Measurements from ENCODE around the gene SLC19A2. TPM values are rescaled to one million over a fixed set of nuclear protein-coding genes. Genes with fewer than 3 reads are reported as not detected.

SLC19A2 gene
- total RNA-seq, 2 experiments from 2014 or later, result 3.6 to 3.7 TPM

DNA sequence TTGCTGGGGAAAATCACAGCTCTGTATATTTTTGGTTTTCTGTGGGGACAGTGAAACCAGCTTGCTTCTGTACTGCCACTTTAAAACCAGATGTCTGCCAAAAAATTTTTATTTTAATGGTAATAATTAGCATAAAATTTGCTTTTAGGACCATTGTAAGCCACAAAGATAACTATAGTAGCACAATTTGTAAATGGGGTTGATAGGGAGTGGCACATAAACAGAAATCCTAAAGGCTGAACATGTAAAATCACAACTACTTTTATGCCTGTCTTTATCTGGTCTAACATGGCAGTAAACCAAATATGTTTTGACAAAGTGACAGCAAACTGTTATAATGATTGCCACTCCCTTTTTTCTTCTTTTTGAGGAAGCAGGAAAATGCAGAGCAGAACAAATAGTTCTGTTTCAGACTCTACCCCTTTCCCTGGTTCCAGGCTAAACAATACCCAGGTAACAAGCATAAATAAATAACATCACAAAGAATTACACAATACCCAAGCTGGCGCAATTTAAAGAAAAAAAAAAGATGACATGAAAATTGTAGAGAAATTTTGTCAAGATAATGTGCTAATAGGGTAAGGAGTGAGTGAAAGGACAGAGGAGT is 34.4 kb downstream of the SLC19A2 start:
- no peak overlapping the region for H3K4me3 Mint-ChIP-seq
- POLR2A ChIA-PET, result interaction anchor here (0.6 kb wide), 1 partner anchor 9 kb away, joined by 3 read pairs; no protein-coding TSS in a partner anchor
- no peak overlapping the region for H3K4me3 ChIP-seq (ENCODE audit: low read length)

DNA sequence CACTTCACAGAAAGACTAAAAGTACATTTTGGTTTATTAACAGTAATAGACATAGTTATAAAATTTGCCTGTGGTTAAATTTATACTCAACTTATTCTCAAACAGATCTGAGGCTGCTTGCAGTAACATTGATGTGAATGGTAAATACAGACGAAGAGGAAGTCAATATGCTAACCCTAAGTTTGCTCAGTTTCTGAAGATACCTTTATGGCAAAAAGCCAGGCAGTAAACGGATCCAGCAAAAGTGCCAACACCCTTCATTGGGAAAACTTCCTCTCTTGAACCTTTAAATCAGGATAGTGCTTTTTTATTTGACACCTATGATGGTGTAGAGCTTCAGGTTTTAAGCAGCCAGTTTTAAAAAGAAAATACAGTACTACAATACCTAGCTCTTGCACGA is 41.8 kb downstream of the SLC19A2 start:
- DNase-seq (no peak), ATAC-seq (ENCODE audit: poor library complexity) (no peak)
- Histone ChIP-seq H3K36me3 (ENCODE audit: insufficient read depth, low read length) (no peaks in the 10 kb centered on the region), H3K9me3 (ENCODE audit: control insufficient read depth in 1 of 2, insufficient read depth in 1 of 2, low read length in 2 of 2) (no peaks in the 10 kb centered on the region), H3K4me1 (ENCODE audit: insufficient read depth, low read length) (no peaks in the 10 kb centered on the region), H3K27me3 (ENCODE audit: control insufficient read depth in 1 of 2, insufficient read depth in 2 of 2, low read length in 2 of 2) (peaks cover 5% of the 10 kb centered on the region in 2 experiments), H3K27ac (ENCODE audit: low read depth in 1 of 2, low read length in 2 of 2) (no peak overlapping the region), H3K4me3 (ENCODE audit: low read length) (no peak overlapping the region)
- ChIA-PET POLR2A (no interaction called here), CTCF (no interaction called here)
- Mint-ChIP-seq H3K27me3 (peaks cover 18% of the 10 kb centered on the region), H3K4me3 (no peak overlapping the region), H3K4me1 (ENCODE audit: low read depth) (no peaks in the 10 kb centered on the region), H3K27ac (no peak overlapping the region), H3K36me3 (ENCODE audit: low read depth) (no peaks in the 10 kb centered on the region), H3K9me3 (no peaks in the 10 kb centered on the region)
- TF ChIP-seq, protein P1, sequence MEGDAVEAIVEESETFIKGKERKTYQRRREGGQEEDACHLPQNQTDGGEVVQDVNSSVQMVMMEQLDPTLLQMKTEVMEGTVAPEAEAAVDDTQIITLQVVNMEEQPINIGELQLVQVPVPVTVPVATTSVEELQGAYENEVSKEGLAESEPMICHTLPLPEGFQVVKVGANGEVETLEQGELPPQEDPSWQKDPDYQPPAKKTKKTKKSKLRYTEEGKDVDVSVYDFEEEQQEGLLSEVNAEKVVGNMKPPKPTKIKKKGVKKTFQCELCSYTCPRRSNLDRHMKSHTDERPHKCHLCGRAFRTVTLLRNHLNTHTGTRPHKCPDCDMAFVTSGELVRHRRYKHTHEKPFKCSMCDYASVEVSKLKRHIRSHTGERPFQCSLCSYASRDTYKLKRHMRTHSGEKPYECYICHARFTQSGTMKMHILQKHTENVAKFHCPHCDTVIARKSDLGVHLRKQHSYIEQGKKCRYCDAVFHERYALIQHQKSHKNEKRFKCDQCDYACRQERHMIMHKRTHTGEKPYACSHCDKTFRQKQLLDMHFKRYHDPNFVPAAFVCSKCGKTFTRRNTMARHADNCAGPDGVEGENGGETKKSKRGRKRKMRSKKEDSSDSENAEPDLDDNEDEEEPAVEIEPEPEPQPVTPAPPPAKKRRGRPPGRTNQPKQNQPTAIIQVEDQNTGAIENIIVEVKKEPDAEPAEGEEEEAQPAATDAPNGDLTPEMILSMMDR (IDR thresholded peaks at IDR 0.05), result no peak
- intact Hi-C loops (cut with DNase I, micrococcal nuclease), result no loop called here

More for the DNA sequence above, 34.4 kb downstream of the SLC19A2 start:
- TF ChIP-seq, protein P1 (IDR thresholded peaks at IDR 0.05), result no peak
- no peaks in the 10 kb centered on the region for H3K9me3 ChIP-seq (ENCODE audit: control insufficient read depth in 1 of 2, insufficient read depth in 1 of 2, low read length in 2 of 2)
- intact Hi-C loops (cut with DNase I, micrococcal nuclease), result no loop called here
- DNase-seq (no peak), ATAC-seq (ENCODE audit: poor library complexity) (no peak)
- Mint-ChIP-seq H3K4me1 (ENCODE audit: low read depth) (no peaks in the 10 kb centered on the region), H3K9me3 (no peaks in the 10 kb centered on the region), H3K27me3 (peaks cover 17% of the 10 kb centered on the region), H3K36me3 (ENCODE audit: low read depth) (no peaks in the 10 kb centered on the region), H3K27ac (no peak overlapping the region)
- H3K27ac ChIP-seq (ENCODE audit: low read depth in 1 of 2, low read length in 2 of 2), result no peak overlapping the region
- no peaks in the 10 kb centered on the region for H3K36me3 ChIP-seq (ENCODE audit: insufficient read depth, low read length)
- CTCF ChIA-PET, result no interaction called here
- no peaks in the 10 kb centered on the region for H3K4me1 ChIP-seq (ENCODE audit: insufficient read depth, low read length)
- H3K27me3 ChIP-seq (ENCODE audit: control insufficient read depth in 1 of 2, insufficient read depth in 2 of 2, low read length in 2 of 2), result peaks cover 0 to 4% of the 10 kb centered on the region in 2 experiments

DNA sequence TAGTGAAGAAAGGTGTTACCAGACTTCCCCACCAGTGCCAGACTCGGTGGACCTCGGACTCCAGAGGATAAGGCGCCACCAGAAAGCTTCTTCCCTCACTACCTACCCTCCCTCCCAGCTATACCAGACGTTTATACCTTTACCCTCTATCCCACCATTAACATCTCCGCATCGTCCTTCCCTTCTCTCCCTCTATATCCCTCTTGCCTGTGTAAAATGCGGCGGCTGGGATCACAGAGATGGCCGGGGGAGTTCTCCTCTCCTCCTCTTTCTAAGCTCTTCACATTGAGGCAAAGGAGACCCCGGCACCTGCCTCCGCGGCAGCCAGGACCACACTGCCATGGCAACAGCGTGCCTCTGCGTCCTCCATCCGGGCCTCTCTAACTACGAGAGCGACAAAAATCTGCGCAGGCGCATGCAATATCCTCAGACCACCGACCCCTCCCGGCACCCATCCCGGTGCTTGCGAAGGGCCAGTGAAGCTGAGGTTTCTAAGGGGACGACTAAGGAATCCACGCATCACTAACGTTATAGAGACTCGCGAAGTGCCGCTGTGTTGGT is 58.6 kb downstream of the SLC19A2 start, which contains the start of gene CCDC181:
CCDC181 (minus strand) TSS at position 394 of the 561 bp plus-strand sequence. CDS start 2,547 bp downstream, outside the sequence.
- peaks cover 7% of the 10 kb centered on the region for H3K4me1 ChIP-seq (ENCODE audit: insufficient read depth, low read length)
- Mint-ChIP-seq H3K36me3 (ENCODE audit: low read depth) (no peaks in the 10 kb centered on the region), H3K27me3 (peaks cover 84% of the 10 kb centered on the region), H3K4me1 (ENCODE audit: low read depth) (peaks cover 6% of the 10 kb centered on the region), H3K27ac (no peak within 1 kb of the TSS), H3K9me3 (no peaks in the 10 kb centered on the region), H3K4me3 (peak within 1 kb of the TSS; percentile 84)
- ATAC-seq (ENCODE audit: poor library complexity), result peak; percentile 54
- TF ChIP-seq, protein P1 (IDR thresholded peaks at IDR 0.05), result no peak
- peak; percentile 19 to 73 (median 34) for DNase-seq
- peaks cover 0 to 3% of the 10 kb centered on the region in 2 experiments for H3K9me3 ChIP-seq (ENCODE audit: control insufficient read depth in 1 of 2, insufficient read depth in 1 of 2, low read length in 2 of 2)
- no peak within 1 kb of the TSS for H3K27ac ChIP-seq (ENCODE audit: low read depth in 1 of 2, low read length in 2 of 2)
- POLR2A ChIA-PET, result interaction anchor here (0.5 to 1.0 kb wide), 3 partner anchors 59 to 265 kb away, joined by 3 to 7 read pairs (median 3); partner anchors contain the start of genes BLZF1 and NME7
- CTCF ChIA-PET, result no interaction called here
- peaks cover 11 to 62% of the 10 kb centered on the region in 2 experiments for H3K27me3 ChIP-seq (ENCODE audit: control insufficient read depth in 1 of 2, insufficient read depth in 2 of 2, low read length in 2 of 2)
- intact Hi-C loops (cut with DNase I, micrococcal nuclease), result no loop called here
- H3K36me3 ChIP-seq (ENCODE audit: insufficient read depth, low read length), result no peaks in the 10 kb centered on the region
- H3K4me3 ChIP-seq (ENCODE audit: low read length), result peak within 1 kb of the TSS; percentile 54
